Astrocyte (in vitro differentiated cells and primary cell): ENCODE results near the gene SLC19A1. TPM values are rescaled to one million over a fixed set of nuclear protein-coding genes. Genes with fewer than 3 reads are reported as not detected.

Source experiments
- DNase-seq: peaks from one replicate; pipeline ENCODE4 v3.0.0-alpha.2; 2010; ENCODE audit warnings: low read depth
- FAIRE-seq: peaks from 2 replicates; lab custom pipeline; 2011; peaks lifted over from hg19 to GRCh38; lab: Jason Lieb, UNC
- H2AFZ ChIP-seq: 2 replicates; pipeline ENCODE4 v1.6.0; 2012; ENCODE audit warnings: low read depth, low read length, inconsistent platforms
- H3K27ac ChIP-seq: 2 replicates; pipeline ENCODE4 v1.5.1; 2011; ENCODE audit warnings: low read depth, low read length, inconsistent platforms
- H3K27me3 ChIP-seq: 2 replicates; pipeline ENCODE4 v1.6.0; 2011; ENCODE audit warnings: low read length, inconsistent platforms; ENCODE audit not compliant: insufficient read depth
- H3K36me3 ChIP-seq: 2 replicates; pipeline ENCODE4 v1.5.1; 2011; ENCODE audit warnings: low read length, inconsistent platforms; ENCODE audit not compliant: insufficient read depth
- H3K4me1 ChIP-seq: 2 replicates; pipeline ENCODE4 v1.5.1; 2011; ENCODE audit warnings: low read length, inconsistent platforms; ENCODE audit not compliant: insufficient read depth
- H3K4me2 ChIP-seq: 2 replicates; pipeline ENCODE4 v1.6.0; 2012; ENCODE audit warnings: low read length, inconsistent platforms
- H3K4me3 ChIP-seq: 2 replicates; pipeline ENCODE4 v1.5.1; 2011; ENCODE audit warnings: low read depth, mild to moderate bottlenecking, low read length, inconsistent platforms; ENCODE audit not compliant: insufficient read depth
- H3K79me2 ChIP-seq: 2 replicates; pipeline ENCODE4 v1.6.0; 2012; ENCODE audit warnings: mild to moderate bottlenecking, low read length, inconsistent platforms; ENCODE audit not compliant: insufficient read depth
- H3K9ac ChIP-seq: 2 replicates; pipeline ENCODE4 v1.6.0; 2012; ENCODE audit warnings: mild to moderate bottlenecking, low read length, inconsistent platforms
- H3K9me3 ChIP-seq: 2 replicates; pipeline ENCODE4 v1.5.1; 2012; ENCODE audit warnings: low read depth, mild to moderate bottlenecking, low read length, inconsistent platforms; ENCODE audit not compliant: insufficient read depth
- H4K20me1 ChIP-seq: 2 replicates; pipeline ENCODE4 v1.6.0; 2012; ENCODE audit warnings: low read length, inconsistent platforms; ENCODE audit not compliant: insufficient read depth
- H3K27ac Mint-ChIP-seq: one replicate; pipeline ENCODE4 v1.8.0; 2021; ENCODE audit warnings: mild to moderate bottlenecking, mixed read lengths; ENCODE audit not compliant: unreplicated experiment
- H3K27me3 Mint-ChIP-seq: one replicate; pipeline ENCODE4 v1.8.0; 2021; ENCODE audit warnings: low read depth, mixed read lengths; ENCODE audit not compliant: unreplicated experiment
- H3K36me3 Mint-ChIP-seq: one replicate; pipeline ENCODE4 v1.8.0; 2021; ENCODE audit warnings: low read depth, mixed read lengths; ENCODE audit not compliant: unreplicated experiment
- H3K4me1 Mint-ChIP-seq: one replicate; pipeline ENCODE4 v1.8.0; 2021; ENCODE audit warnings: low read depth, mixed read lengths; ENCODE audit not compliant: unreplicated experiment
- H3K4me3 Mint-ChIP-seq: one replicate; pipeline ENCODE4 v1.8.0; 2021; ENCODE audit warnings: mild to moderate bottlenecking, moderate library complexity, mixed read lengths; ENCODE audit not compliant: unreplicated experiment
- H3K9me3 Mint-ChIP-seq: one replicate; pipeline ENCODE4 v1.8.0; 2021; ENCODE audit warnings: mild to moderate bottlenecking, mixed read lengths; ENCODE audit not compliant: unreplicated experiment
- CTCF ChIP-seq: IDR thresholded peaks from 2 replicates; pipeline ENCODE4 v1.5.1; 2011; ENCODE audit warnings: low read depth, mild to moderate bottlenecking, inconsistent platforms, low read length, moderate library complexity; ENCODE audit not compliant: insufficient read depth
- EZH2 ChIP-seq: IDR thresholded peaks from 2 replicates; pipeline ENCODE4 v1.6.1; 2012; ENCODE audit warnings: mild to moderate bottlenecking, low read length, inconsistent platforms; ENCODE audit not compliant: insufficient read depth
- total RNA-seq: library from RNA; stranded (reverse); gene quantifications from 2 replicates; pipeline ENCODE4 v1.2.1, GENCODE V29; 2021

The SLC19A1 gene
- total RNA-seq, 1 donor from 2014 or later: 11.7 TPM

DNA sequence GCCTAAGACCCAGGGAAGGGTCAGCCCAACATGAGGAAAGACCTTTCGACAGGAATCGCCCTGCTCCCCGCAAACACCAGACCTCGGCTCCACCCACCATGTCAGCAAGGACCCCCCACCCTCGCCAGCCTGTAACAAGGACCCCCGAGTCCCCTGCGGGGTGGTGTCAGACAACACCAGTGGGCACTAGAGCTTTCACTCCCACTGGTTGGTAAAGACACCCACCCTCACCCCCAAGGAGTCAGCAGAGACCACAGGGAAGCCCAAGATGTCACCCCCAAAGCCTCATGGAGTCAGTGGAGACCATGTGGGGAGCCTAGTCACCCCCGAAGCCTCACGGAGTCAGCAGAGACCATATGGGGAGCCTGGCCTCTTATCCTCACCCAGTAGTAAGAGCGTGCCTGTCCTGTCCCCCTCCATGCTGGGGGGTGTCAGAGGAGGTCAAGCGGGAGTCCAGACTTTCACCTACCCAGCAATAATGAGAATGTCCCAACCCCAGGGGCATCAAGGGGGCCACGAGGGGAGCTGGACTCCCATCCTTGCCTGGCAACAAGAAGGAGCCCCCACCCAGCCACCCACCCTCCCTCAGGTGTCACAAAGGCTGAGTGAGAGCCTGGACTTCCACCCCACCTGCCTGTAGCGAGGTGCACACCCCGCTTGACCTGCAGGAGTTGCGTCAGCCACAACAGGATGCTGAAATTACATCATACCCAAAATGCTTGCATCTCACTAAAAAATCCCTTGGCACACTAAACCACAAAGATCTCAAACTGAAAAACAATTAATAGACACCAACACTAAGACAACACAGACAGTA is 24.8 kb downstream of the SLC19A1 start:
- Histone ChIP-seq H3K79me2 (no peaks in the 10 kb centered on the region), H4K20me1 (peaks cover 4% of the 10 kb centered on the region), H3K27ac (no peak overlapping the region), H3K36me3 (peaks cover 3% of the 10 kb centered on the region), H3K4me2 (no peak overlapping the region), H3K9ac (no peak overlapping the region), H3K4me1 (no peaks in the 10 kb centered on the region), H3K27me3 (no peaks in the 10 kb centered on the region), H3K9me3 (peaks cover 6% of the 10 kb centered on the region), H2AFZ (no peak overlapping the region), H3K4me3 (no peak overlapping the region)
- H3K27me3 Mint-ChIP-seq: no peaks in the 10 kb centered on the region
- FAIRE-seq (no peak), DNase-seq (no peak)
- H3K4me3 Mint-ChIP-seq: peak overlapping the region; percentile 45
- peaks cover 9% of the 10 kb centered on the region for H3K9me3 Mint-ChIP-seq
- TF ChIP-seq EZH2: no peak
- TF ChIP-seq CTCF: no peak
- peaks cover 19% of the 10 kb centered on the region for H3K36me3 Mint-ChIP-seq
- peak overlapping the region; percentile 41 for H3K27ac Mint-ChIP-seq
- peaks cover 2% of the 10 kb centered on the region for H3K4me1 Mint-ChIP-seq

- no peak for FAIRE-seq
- H3K9me3 Mint-ChIP-seq: peaks cover 9% of the 10 kb centered on the region
These were observed 25.5 kb downstream of the SLC19A1 start for GRCh38 chr21:45516671-45517151.

More at GRCh38 chr21:45516671-45517151, 25.5 kb downstream of the SLC19A1 start:
- H3K9me3 ChIP-seq: peaks cover 6% of the 10 kb centered on the region
- H3K27ac Mint-ChIP-seq: no peak overlapping the region
- H3K4me2 ChIP-seq: no peak overlapping the region
- no peak overlapping the region for H3K4me3 Mint-ChIP-seq
- H3K27ac ChIP-seq: no peak overlapping the region
- H2AFZ ChIP-seq: no peak overlapping the region
- DNase-seq: no peak
- H3K36me3 Mint-ChIP-seq: peaks cover 19% of the 10 kb centered on the region
- TF ChIP-seq EZH2: no peak
- TF ChIP-seq CTCF: no peak
- no peak overlapping the region for H3K4me3 ChIP-seq
- peaks cover 2% of the 10 kb centered on the region for H3K4me1 Mint-ChIP-seq
- no peaks in the 10 kb centered on the region for H3K27me3 ChIP-seq
- no peaks in the 10 kb centered on the region for H3K27me3 Mint-ChIP-seq
- peaks cover 4% of the 10 kb centered on the region for H4K20me1 ChIP-seq
- no peaks in the 10 kb centered on the region for H3K79me2 ChIP-seq
- H3K4me1 ChIP-seq: no peaks in the 10 kb centered on the region
- no peak overlapping the region for H3K9ac ChIP-seq
- H3K36me3 ChIP-seq: peaks cover 3% of the 10 kb centered on the region
